Measurements from ENCODE around the gene KDM4D. TPM values are rescaled to one million over a fixed set of nuclear protein-coding genes. Genes with fewer than 3 reads are reported as not detected.
"Not testable (repeated sequence)": the region's sequence is repeated elsewhere in the genome, so short reads cannot be mapped to it uniquely, and the experiment has no call there.

Gene KDM4D
- polyA plus RNA-seq, 1 donor (not counting 4 experiments of a cell fraction or from before 2014, with no cell fraction given), result 1.1 TPM

GRCh38 chr11:94928117-94928990 is 45.2 kb upstream of the KDM4D start:
- H3K79me2 ChIP-seq (ENCODE audit: control insufficient read depth, insufficient read depth, low read length), result no peaks in the 10 kb centered on the region
- no peak for TF ChIP-seq EZH2 (IDR thresholded peaks at IDR 0.05; ENCODE audit: low read length)
- TF ChIP-seq, protein P1, sequence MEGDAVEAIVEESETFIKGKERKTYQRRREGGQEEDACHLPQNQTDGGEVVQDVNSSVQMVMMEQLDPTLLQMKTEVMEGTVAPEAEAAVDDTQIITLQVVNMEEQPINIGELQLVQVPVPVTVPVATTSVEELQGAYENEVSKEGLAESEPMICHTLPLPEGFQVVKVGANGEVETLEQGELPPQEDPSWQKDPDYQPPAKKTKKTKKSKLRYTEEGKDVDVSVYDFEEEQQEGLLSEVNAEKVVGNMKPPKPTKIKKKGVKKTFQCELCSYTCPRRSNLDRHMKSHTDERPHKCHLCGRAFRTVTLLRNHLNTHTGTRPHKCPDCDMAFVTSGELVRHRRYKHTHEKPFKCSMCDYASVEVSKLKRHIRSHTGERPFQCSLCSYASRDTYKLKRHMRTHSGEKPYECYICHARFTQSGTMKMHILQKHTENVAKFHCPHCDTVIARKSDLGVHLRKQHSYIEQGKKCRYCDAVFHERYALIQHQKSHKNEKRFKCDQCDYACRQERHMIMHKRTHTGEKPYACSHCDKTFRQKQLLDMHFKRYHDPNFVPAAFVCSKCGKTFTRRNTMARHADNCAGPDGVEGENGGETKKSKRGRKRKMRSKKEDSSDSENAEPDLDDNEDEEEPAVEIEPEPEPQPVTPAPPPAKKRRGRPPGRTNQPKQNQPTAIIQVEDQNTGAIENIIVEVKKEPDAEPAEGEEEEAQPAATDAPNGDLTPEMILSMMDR (optimal IDR thresholded peaks at IDR 0.05 in 1 of 3, IDR thresholded peaks at IDR 0.05 in 1 of 3, conservative IDR thresholded peaks at IDR 0.05 in 1 of 3; ENCODE audit: extremely low read depth in 1 of 3, insufficient read depth in 2 of 3, low read length in 3 of 3), result no peak
- no peaks in the 10 kb centered on the region for H3K4me1 ChIP-seq (ENCODE audit: control insufficient read depth, extremely low read depth, insufficient read depth, low read length)
- H2AFZ ChIP-seq (ENCODE audit: control insufficient read depth, low read length), result no peak overlapping the region
- H3K27me3 ChIP-seq (ENCODE audit: control insufficient read depth, extremely low read depth, insufficient read depth, low read length), result no peaks in the 10 kb centered on the region
- no peak overlapping the region for H3K4me2 ChIP-seq (ENCODE audit: control insufficient read depth, extremely low read depth, insufficient read depth, low read depth, low read length)
- H3K27ac ChIP-seq (ENCODE audit: control insufficient read depth, insufficient read depth, low read length), result no peak overlapping the region
- no peak overlapping the region for H3K9ac ChIP-seq (ENCODE audit: control insufficient read depth, extremely low read depth, insufficient read depth, low read length)
- no peaks in the 10 kb centered on the region for H3K9me3 ChIP-seq (ENCODE audit: control insufficient read depth, low read depth, low read length)
- FAIRE-seq, result no peak
- no peaks in the 10 kb centered on the region for H3K9me1 ChIP-seq (ENCODE audit: control insufficient read depth, extremely low read depth, insufficient read depth, low read length)
- H3K4me3 ChIP-seq (ENCODE audit: control insufficient read depth in 2 of 3, extremely low read depth in 1 of 3, insufficient read depth in 2 of 3, low read depth in 1 of 3, low read length in 3 of 3), result no peak overlapping the region
- dilution Hi-C loops (cut with MboI; ENCODE audit: extremely low pct_ligation_motif_present, low sequenced_read_pairs), result no loop called here
- H4K20me1 ChIP-seq (ENCODE audit: control insufficient read depth, extremely low read depth, insufficient read depth, low read length), result no peaks in the 10 kb centered on the region
- no peak for DNase-seq (ENCODE audit: low read depth, low spot score)
- no peaks in the 10 kb centered on the region for H3K36me3 ChIP-seq (ENCODE audit: control insufficient read depth in 2 of 2, extremely low read depth in 1 of 2, insufficient read depth in 2 of 2, low read length in 2 of 2)

- H3K9ac ChIP-seq (ENCODE audit: control insufficient read depth, extremely low read depth, insufficient read depth, low read length); H3K9me1 ChIP-seq (ENCODE audit: control insufficient read depth, extremely low read depth, insufficient read depth, low read length); H3K36me3 ChIP-seq (ENCODE audit: control insufficient read depth in 2 of 2, extremely low read depth in 1 of 2, insufficient read depth in 2 of 2, low read length in 2 of 2); H3K79me2 ChIP-seq (ENCODE audit: control insufficient read depth, insufficient read depth, low read length); H3K27ac ChIP-seq (ENCODE audit: control insufficient read depth, insufficient read depth, low read length); H3K9me3 ChIP-seq (ENCODE audit: control insufficient read depth, low read depth, low read length); H3K4me2 ChIP-seq (ENCODE audit: control insufficient read depth, extremely low read depth, insufficient read depth, low read depth, low read length); H3K27me3 ChIP-seq (ENCODE audit: control insufficient read depth, extremely low read depth, insufficient read depth, low read length); H3K4me3 ChIP-seq (ENCODE audit: control insufficient read depth in 2 of 3, extremely low read depth in 1 of 3, insufficient read depth in 2 of 3, low read depth in 1 of 3, low read length in 3 of 3); FAIRE-seq; H4K20me1 ChIP-seq (ENCODE audit: control insufficient read depth, extremely low read depth, insufficient read depth, low read length); dilution Hi-C loops (cut with MboI; ENCODE audit: extremely low pct_ligation_motif_present, low sequenced_read_pairs); H3K4me1 ChIP-seq (ENCODE audit: control insufficient read depth, extremely low read depth, insufficient read depth, low read length); H2AFZ ChIP-seq (ENCODE audit: control insufficient read depth, low read length); DNase-seq (ENCODE audit: low read depth, low spot score): not testable (repeated sequence)
Observed at GRCh38 chr11:94932072-94932471, 41.4 kb upstream of the KDM4D start.

Data from keratinocyte (primary cell).